ENCODE data around the gene KCNG3.
"Not testable (repeated sequence)": the region's sequence is repeated elsewhere in the genome, so short reads cannot be mapped to it uniquely, and the experiment has no call there.

KCNG3 gene

DNA sequence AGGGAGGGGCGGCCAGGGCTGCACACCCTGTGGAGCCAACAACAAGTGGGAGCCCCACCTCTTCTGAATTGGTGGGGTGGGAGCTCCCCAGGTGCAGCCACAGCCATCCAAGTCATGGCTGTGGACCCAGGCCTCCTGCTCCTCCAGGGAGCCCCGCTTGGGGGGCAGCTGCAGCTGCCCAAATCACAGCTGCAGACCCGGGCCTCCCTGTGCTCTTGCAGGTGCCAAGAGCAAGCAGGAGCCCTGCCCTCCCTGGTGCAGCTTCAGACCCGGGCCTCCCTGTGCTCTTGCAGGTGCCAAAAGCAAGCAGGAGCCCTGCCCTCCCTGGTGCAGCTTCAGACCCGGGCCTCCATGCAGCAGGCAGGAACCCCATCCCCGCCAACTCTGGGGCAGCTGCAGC lies 86.3 kb downstream of the KCNG3 start:
- DNase-seq (ENCODE audit: low read depth): no peak
- H3K4me3 ChIP-seq (ENCODE audit: low read depth, low read length): no peak overlapping the region
- TF ChIP-seq, protein P1, sequence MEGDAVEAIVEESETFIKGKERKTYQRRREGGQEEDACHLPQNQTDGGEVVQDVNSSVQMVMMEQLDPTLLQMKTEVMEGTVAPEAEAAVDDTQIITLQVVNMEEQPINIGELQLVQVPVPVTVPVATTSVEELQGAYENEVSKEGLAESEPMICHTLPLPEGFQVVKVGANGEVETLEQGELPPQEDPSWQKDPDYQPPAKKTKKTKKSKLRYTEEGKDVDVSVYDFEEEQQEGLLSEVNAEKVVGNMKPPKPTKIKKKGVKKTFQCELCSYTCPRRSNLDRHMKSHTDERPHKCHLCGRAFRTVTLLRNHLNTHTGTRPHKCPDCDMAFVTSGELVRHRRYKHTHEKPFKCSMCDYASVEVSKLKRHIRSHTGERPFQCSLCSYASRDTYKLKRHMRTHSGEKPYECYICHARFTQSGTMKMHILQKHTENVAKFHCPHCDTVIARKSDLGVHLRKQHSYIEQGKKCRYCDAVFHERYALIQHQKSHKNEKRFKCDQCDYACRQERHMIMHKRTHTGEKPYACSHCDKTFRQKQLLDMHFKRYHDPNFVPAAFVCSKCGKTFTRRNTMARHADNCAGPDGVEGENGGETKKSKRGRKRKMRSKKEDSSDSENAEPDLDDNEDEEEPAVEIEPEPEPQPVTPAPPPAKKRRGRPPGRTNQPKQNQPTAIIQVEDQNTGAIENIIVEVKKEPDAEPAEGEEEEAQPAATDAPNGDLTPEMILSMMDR (IDR thresholded peaks at IDR 0.05; ENCODE audit: low read depth, low read length, missing control alignments): no peak
- in situ Hi-C loops (cut with HindIII; ENCODE audit: low sequenced_read_pairs): no loop called here

DNA sequence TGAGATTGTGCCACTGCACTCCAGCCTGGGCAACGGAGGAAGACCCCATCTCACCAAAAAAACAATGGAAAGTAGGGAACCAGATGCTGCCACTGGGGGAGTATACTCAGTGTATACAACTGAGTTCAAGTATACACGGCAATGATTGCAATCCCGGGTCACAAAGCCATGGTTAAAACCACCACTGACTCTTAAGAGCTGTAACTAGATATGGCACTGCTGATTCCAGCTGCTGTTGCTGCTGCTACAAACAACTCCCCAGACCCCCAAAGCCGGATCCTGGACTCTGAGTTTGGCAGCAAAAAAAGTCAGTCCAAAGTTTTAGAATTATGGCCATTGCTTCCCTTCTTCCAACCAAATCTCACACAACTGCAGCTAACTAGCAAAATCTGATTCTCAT lies 89.1 kb downstream of the KCNG3 start:
- H3K4me3 ChIP-seq (ENCODE audit: low read depth, low read length): no peak overlapping the region
- DNase-seq (ENCODE audit: low read depth): no peak
- TF ChIP-seq, protein P1 (IDR thresholded peaks at IDR 0.05; ENCODE audit: low read depth, low read length, missing control alignments): no peak
- in situ Hi-C loops (cut with HindIII; ENCODE audit: low sequenced_read_pairs): no loop called here

GRCh38 chr2:42401773-42402172 lies 92.0 kb downstream of the KCNG3 start:
- TF ChIP-seq, protein P1 (IDR thresholded peaks at IDR 0.05; ENCODE audit: low read depth, low read length, missing control alignments): no peak
- H3K4me3 ChIP-seq (ENCODE audit: low read depth, low read length): no peak overlapping the region
- in situ Hi-C loops (cut with HindIII; ENCODE audit: low sequenced_read_pairs): no loop called here
- no peak for DNase-seq (ENCODE audit: low read depth)

DNA sequence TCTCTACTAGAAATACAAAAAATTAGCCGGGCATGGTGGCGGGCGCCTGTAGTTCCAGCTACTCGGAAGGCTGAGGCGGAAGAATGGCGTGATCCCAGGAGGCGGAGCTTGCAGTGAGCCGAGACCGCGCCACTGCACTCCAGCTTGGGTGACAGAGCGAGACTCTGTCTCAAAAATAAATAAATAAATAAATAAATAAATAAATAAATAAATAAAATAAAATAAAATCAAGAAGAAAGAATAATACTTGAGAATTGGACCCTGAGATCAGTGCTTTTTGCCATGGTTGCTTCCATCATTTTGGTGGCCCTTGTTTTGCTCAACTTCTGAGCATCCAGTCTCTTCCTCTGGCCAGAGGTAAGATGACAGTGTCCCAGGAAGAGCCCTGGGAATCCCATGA lies 95.7 kb downstream of the KCNG3 start:
- DNase-seq (ENCODE audit: low read depth); H3K4me3 ChIP-seq (ENCODE audit: low read depth, low read length); in situ Hi-C loops (cut with HindIII; ENCODE audit: low sequenced_read_pairs): not testable (repeated sequence)

DNA sequence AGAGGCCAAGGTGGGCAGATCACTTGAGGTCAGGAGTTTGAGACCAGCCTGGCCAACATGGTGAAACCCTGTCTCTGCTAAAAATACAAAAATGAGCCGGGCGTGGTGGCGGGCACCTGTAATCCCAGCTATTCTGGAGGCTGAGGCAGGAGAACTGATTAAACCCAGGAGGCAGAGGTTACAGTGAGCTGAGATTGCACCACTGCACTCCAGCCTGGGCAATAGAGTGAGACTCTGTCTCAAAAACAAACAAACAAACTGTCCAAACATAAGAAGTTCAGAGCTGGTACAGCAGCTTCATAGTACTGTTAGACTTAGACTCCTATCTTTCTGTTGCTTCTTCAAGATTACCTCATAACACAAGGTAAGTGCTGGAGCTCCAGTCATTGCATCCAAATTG lies 100.5 kb downstream of the KCNG3 start:
- H3K4me3 ChIP-seq (ENCODE audit: low read depth, low read length); DNase-seq (ENCODE audit: low read depth); in situ Hi-C loops (cut with HindIII; ENCODE audit: low sequenced_read_pairs): not testable (repeated sequence)

DNA sequence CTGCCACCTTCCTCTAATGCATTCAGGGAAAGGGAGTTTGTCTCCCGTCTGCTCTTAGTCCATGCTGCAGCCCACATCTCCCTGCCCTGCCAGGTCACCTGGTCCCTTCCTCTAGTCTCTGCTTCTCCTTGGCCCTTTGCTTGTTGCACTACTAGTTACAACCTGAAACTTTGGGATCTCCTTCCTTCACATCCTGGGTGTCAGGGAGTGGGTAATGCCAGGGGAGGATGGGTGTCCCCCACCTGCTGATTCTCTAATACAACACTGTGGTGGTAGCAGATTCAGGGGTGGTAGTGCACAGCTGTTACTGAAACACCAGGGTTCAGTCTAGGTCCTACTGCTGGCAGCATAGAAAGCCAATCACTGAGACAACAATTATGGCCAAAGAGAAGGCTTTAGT lies 101.6 kb downstream of the KCNG3 start:
- no peak for DNase-seq (ENCODE audit: low read depth)
- H3K4me3 ChIP-seq (ENCODE audit: low read depth, low read length): no peak overlapping the region
- TF ChIP-seq, protein P1 (IDR thresholded peaks at IDR 0.05; ENCODE audit: low read depth, low read length, missing control alignments): no peak
- in situ Hi-C loops (cut with HindIII; ENCODE audit: low sequenced_read_pairs): no loop called here

Measured in astrocyte of the cerebellum (primary cell).